ENCODE data around the gene MTERF1. TPM values are rescaled to one million over a fixed set of nuclear protein-coding genes. Genes with fewer than 3 reads are reported as not detected.
"Not testable (repeated sequence)": the region's sequence is repeated elsewhere in the genome, so short reads cannot be mapped to it uniquely, and the experiment has no call there.

MTERF1 gene
- total and polyA plus RNA-seq, 2 donors (not counting 1 experiment from before 2014, with no cell fraction given) = 8.8 to 10.9 TPM

- Histone ChIP-seq H3K4me1 (ENCODE audit: control insufficient read depth, extremely low read depth, insufficient read depth, low read length) (no peaks in the 10 kb centered on the region), H3K27me3 (ENCODE audit: control insufficient read depth, insufficient read depth, low read length) (no peaks in the 10 kb centered on the region), H3K9me3 (ENCODE audit: control insufficient read depth, insufficient read depth, low read depth, low read length) (no peaks in the 10 kb centered on the region), H3K79me2 (ENCODE audit: control insufficient read depth, insufficient read depth, low read length) (no peaks in the 10 kb centered on the region), H3K36me3 (ENCODE audit: control insufficient read depth, insufficient read depth, low read length) (no peaks in the 10 kb centered on the region), H3K9ac (ENCODE audit: insufficient read depth, low read length) (no peak overlapping the region), H2AFZ (ENCODE audit: low read length) (no peak overlapping the region), H3K4me3 (replicated peaks in 1 of 4; ENCODE audit: control extremely low read depth in 1 of 4, insufficient read depth in 1 of 4, low read depth in 3 of 4, low read length in 4 of 4) (no peak overlapping the region), H4K20me1 (ENCODE audit: control insufficient read depth, extremely low read depth, insufficient read depth, low read length) (no peaks in the 10 kb centered on the region), H3K4me2 (ENCODE audit: extremely low read depth, insufficient read depth, low read length) (no peak overlapping the region), H3K27ac (ENCODE audit: insufficient read depth, low read length) (no peak overlapping the region)
- no peak for TF ChIP-seq EZH2 (IDR thresholded peaks at IDR 0.05; ENCODE audit: low read length, missing control alignments)
- TF ChIP-seq, protein P1, sequence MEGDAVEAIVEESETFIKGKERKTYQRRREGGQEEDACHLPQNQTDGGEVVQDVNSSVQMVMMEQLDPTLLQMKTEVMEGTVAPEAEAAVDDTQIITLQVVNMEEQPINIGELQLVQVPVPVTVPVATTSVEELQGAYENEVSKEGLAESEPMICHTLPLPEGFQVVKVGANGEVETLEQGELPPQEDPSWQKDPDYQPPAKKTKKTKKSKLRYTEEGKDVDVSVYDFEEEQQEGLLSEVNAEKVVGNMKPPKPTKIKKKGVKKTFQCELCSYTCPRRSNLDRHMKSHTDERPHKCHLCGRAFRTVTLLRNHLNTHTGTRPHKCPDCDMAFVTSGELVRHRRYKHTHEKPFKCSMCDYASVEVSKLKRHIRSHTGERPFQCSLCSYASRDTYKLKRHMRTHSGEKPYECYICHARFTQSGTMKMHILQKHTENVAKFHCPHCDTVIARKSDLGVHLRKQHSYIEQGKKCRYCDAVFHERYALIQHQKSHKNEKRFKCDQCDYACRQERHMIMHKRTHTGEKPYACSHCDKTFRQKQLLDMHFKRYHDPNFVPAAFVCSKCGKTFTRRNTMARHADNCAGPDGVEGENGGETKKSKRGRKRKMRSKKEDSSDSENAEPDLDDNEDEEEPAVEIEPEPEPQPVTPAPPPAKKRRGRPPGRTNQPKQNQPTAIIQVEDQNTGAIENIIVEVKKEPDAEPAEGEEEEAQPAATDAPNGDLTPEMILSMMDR (conservative IDR thresholded peaks at IDR 0.05 in 1 of 2, IDR thresholded peaks at IDR 0.05 in 1 of 2; ENCODE audit: low read depth in 1 of 2, low read length in 2 of 2) = no peak
- DNase-seq (ENCODE audit: low read depth in 2 of 2) = no peak
Observed at GRCh38 chr7:91898240-91898992, 17.9 kb upstream of the MTERF1 start.

DNA sequence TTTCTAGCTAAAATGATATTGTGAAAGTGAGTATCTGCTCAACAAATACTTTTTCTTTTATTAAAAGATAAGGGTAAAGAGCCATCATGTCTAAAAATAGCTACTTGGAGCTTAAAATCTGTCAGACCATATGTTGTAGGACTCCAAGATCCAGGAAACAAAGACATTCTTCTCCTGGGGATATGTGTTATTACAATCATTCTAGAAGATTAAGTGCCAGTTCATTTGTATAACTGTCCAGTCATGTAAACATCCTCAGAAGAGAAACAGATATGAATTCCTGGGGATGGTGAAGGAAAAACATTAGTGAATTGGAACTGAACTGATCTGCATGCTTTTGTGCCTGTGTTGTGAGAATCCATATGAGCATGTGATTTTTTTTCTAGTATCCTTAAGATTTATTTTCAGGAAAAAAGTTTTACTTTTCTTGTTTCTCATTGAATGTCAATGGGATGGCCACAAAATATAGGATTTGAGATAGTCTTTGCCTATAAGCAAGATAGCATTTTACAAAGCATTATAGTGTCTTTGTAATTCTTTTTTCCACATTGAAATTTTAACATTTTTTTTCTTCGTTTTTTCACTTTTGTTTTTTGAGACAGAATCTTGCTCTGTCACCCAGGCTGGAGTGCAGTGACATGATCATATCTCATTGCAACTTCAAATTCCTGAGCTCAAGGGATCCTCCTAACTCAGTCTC, 14.4 kb upstream of the MTERF1 start:
- Histone ChIP-seq H3K27ac (ENCODE audit: insufficient read depth, low read length) (no peak overlapping the region), H2AFZ (ENCODE audit: low read length) (no peak overlapping the region), H3K79me2 (ENCODE audit: control insufficient read depth, insufficient read depth, low read length) (no peaks in the 10 kb centered on the region), H3K27me3 (ENCODE audit: control insufficient read depth, insufficient read depth, low read length) (no peaks in the 10 kb centered on the region), H3K4me2 (ENCODE audit: extremely low read depth, insufficient read depth, low read length) (no peak overlapping the region), H3K9ac (ENCODE audit: insufficient read depth, low read length) (no peak overlapping the region), H3K9me3 (ENCODE audit: control insufficient read depth, insufficient read depth, low read depth, low read length) (no peaks in the 10 kb centered on the region), H3K36me3 (ENCODE audit: control insufficient read depth, insufficient read depth, low read length) (no peaks in the 10 kb centered on the region), H4K20me1 (ENCODE audit: control insufficient read depth, extremely low read depth, insufficient read depth, low read length) (no peaks in the 10 kb centered on the region), H3K4me3 (replicated peaks in 1 of 4; ENCODE audit: control extremely low read depth in 1 of 4, insufficient read depth in 1 of 4, low read depth in 3 of 4, low read length in 4 of 4) (no peak overlapping the region), H3K4me1 (ENCODE audit: control insufficient read depth, extremely low read depth, insufficient read depth, low read length) (no peaks in the 10 kb centered on the region)
- DNase-seq (ENCODE audit: low read depth in 2 of 2) = peak; percentile 4 to 79
- TF ChIP-seq, protein P1 (conservative IDR thresholded peaks at IDR 0.05 in 1 of 2, IDR thresholded peaks at IDR 0.05 in 1 of 2; ENCODE audit: low read depth in 1 of 2, low read length in 2 of 2) = no peak

GRCh38 chr7:91893699-91894098, 13.2 kb upstream of the MTERF1 start:
- H3K27ac ChIP-seq (ENCODE audit: insufficient read depth, low read length); H2AFZ ChIP-seq (ENCODE audit: low read length); H3K9me3 ChIP-seq (ENCODE audit: control insufficient read depth, insufficient read depth, low read depth, low read length); H3K36me3 ChIP-seq (ENCODE audit: control insufficient read depth, insufficient read depth, low read length); H3K9ac ChIP-seq (ENCODE audit: insufficient read depth, low read length); H3K4me1 ChIP-seq (ENCODE audit: control insufficient read depth, extremely low read depth, insufficient read depth, low read length); H3K4me2 ChIP-seq (ENCODE audit: extremely low read depth, insufficient read depth, low read length); H4K20me1 ChIP-seq (ENCODE audit: control insufficient read depth, extremely low read depth, insufficient read depth, low read length); DNase-seq (ENCODE audit: low read depth in 2 of 2); H3K79me2 ChIP-seq (ENCODE audit: control insufficient read depth, insufficient read depth, low read length); H3K27me3 ChIP-seq (ENCODE audit: control insufficient read depth, insufficient read depth, low read length); H3K4me3 ChIP-seq (replicated peaks in 1 of 4; ENCODE audit: control extremely low read depth in 1 of 4, insufficient read depth in 1 of 4, low read depth in 3 of 4, low read length in 4 of 4): not testable (repeated sequence)

Data from fibroblast of lung (primary cell).